Subcutaneous adipose tissue (tissue), 4 donors: ENCODE results near the gene ZBTB42. TPM values are rescaled to one million over a fixed set of nuclear protein-coding genes. Genes with fewer than 3 reads are reported as not detected.

Experiments
- CTCF ChIP-seq: fragments of 450-650 bp; IDR thresholded peaks from one replicate; pipeline ENCODE4 v1.5.1; 2016; ENCODE audit warnings: low read depth, mild to moderate bottlenecking, control low read depth, antibody characterized with exemption, moderate library complexity
- total RNA-seq, 4 donors: library from RNA; depleted of rRNA; stranded (reverse); fragments of >200 nt; gene quantifications; one replicate each; pipeline ENCODE4 v1.1.0, GENCODE V29; 2016

The ZBTB42 gene
- total RNA-seq, 4 donors from 2014 or later, result 1.5 to 18.1 (median 3.1) TPM

GRCh38 chr14:104784846-104785707, 15.8 kb upstream of the ZBTB42 start:
- TF ChIP-seq CTCF, result no peak

GRCh38 chr14:104785708-104786080, 15.2 kb upstream of the ZBTB42 start:
- no peak for TF ChIP-seq CTCF

- TF ChIP-seq CTCF, result no peak
These were observed 14.8 kb upstream of the ZBTB42 start for GRCh38 chr14:104786091-104786586.

- no peak for TF ChIP-seq CTCF
These were observed 13.9 kb upstream of the ZBTB42 start for GRCh38 chr14:104786726-104787675.

- TF ChIP-seq CTCF, result no peak
These were observed 13.2 kb upstream of the ZBTB42 start for GRCh38 chr14:104787736-104788135.

- no peak for TF ChIP-seq CTCF
These were observed 12.6 kb upstream of the ZBTB42 start for GRCh38 chr14:104788161-104788818.
